Measurements from ENCODE around the gene C11orf97. TPM values are rescaled to one million over a fixed set of nuclear protein-coding genes. Genes with fewer than 3 reads are reported as not detected.

The C11orf97 gene
- total and polyA plus RNA-seq, 2 of the 8 experiments (the other 6 are each of a cell fraction or from before 2014, with no cell fraction given) = not detected

GRCh38 chr11:94493281-94494125 lies 18.8 kb upstream of the C11orf97 start, which contains the start of the genes ANKRD49 and MRE11:
TSS of gene ANKRD49 (plus strand) at chr11:94493984. CDS start at chr11:94496694, 2,710 bp downstream.
TSS of gene MRE11 (minus strand) at chr11:94493844. CDS start at chr11:94492801, 1,043 bp downstream.
- peak within 1 kb of the TSS; percentile 79 for H4K5ac ChIP-seq (ENCODE audit: insufficient read length, low read depth, low read length)
- peaks cover 0 to 1% (median 0%) of the 10 kb centered on the region in 4 experiments; a peak in 1 of 7 replicates for H3K27me3 ChIP-seq (replicated peaks in 1 of 4; ENCODE audit: control insufficient read depth in 3 of 4, extremely low read depth in 1 of 4, insufficient read depth in 3 of 4, low read length in 3 of 4)
- no peak within 1 kb of the TSS for H2BK15ac ChIP-seq (ENCODE audit: low read length)
- no peaks in the 10 kb centered on the region; a peak in 1 of 7 replicates for H3K4me1 ChIP-seq (replicated peaks in 1 of 4; ENCODE audit: control insufficient read depth in 3 of 4, insufficient read depth in 4 of 4, low read length in 3 of 4)
- no peak within 1 kb of the TSS for H4K91ac ChIP-seq (replicated peaks; ENCODE audit: insufficient read length, low read length)
- peak within 1 kb of the TSS; percentile 81; the same call in 1 of the 2 replicates for H3K18ac ChIP-seq (ENCODE audit: extremely low read depth, low read length)
- H3K79me1 ChIP-seq (ENCODE audit: low read depth, low read length) = no peaks in the 10 kb centered on the region; the same call in 1 of the 2 replicates
- CTCF ChIA-PET (ENCODE audit: partially characterized antibody) = interaction anchor here (0.5 to 1.0 kb wide), 5 partner anchors 26 to 675 kb away, joined by 3 to 5 read pairs (median 4); no protein-coding TSS in a partner anchor
- no peak within 1 kb of the TSS for H2BK20ac ChIP-seq (ENCODE audit: low read length)
- H4K8ac ChIP-seq (ENCODE audit: extremely low read depth, insufficient read depth, low read length) = peak within 1 kb of the TSS; percentile 96; the same call in 1 of the 2 replicates
- POLR2A ChIA-PET (ENCODE audit: partially characterized antibody) = interaction anchor here (0.6 to 1.6 kb wide), 13 partner anchors 12 to 357 kb away, joined by 3 to 7 read pairs (median 3); no protein-coding TSS in a partner anchor
- H3K23ac ChIP-seq (ENCODE audit: insufficient read length) = no peak within 1 kb of the TSS
- H2BK12ac ChIP-seq (ENCODE audit: low read depth, low read length) = peak within 1 kb of the TSS; percentile 41; the same call in 1 of the 2 replicates
- 1% methylated on average over 55 of the region's 55 CpGs; no CpG with 5 or more reads in 1 of the 2 experiments for WGBS, 2 experiments (ENCODE audit: extremely low coverage in 1 of 2, insufficient coverage in 1 of 2, insufficient read length in 1 of 2, insufficient replicate concordance in 2 of 2, low coverage in 1 of 2, low lambda C conversion rate in 2 of 2, missing lambda C conversion rate in 1 of 2)
- H2AK5ac ChIP-seq (ENCODE audit: low read depth, low read length) = no peak within 1 kb of the TSS
- FAIRE-seq = peak; percentile 93
- H3K9ac ChIP-seq (replicated peaks in 1 of 4; ENCODE audit: extremely low read depth in 1 of 4, low read depth in 3 of 4, low read length in 3 of 4) = peak within 1 kb of the TSS; percentile 77 to 94 (median 88)
- H3K14ac ChIP-seq (ENCODE audit: insufficient read length) = no peak within 1 kb of the TSS
- H4K20me1 ChIP-seq (replicated peaks in 1 of 2; ENCODE audit: control insufficient read depth in 1 of 2, insufficient read depth in 2 of 2, low read length in 2 of 2) = no peaks in the 10 kb centered on the region
- peak within 1 kb of the TSS; percentile 82 for H2BK5ac ChIP-seq (ENCODE audit: low read depth, low read length)
- no peaks in the 10 kb centered on the region for H3K23me2 ChIP-seq (ENCODE audit: low read depth, low read length)
- peak within 1 kb of the TSS; percentile 85 to 96 (median 90) for H3K4me3 ChIP-seq (ENCODE audit: extremely low read depth in 1 of 4, insufficient read depth in 2 of 4, low read depth in 3 of 4, low read length in 4 of 4)
- peak within 1 kb of the TSS; percentile 53 to 80 for H3K4me2 ChIP-seq (ENCODE audit: insufficient read depth in 1 of 2, low read depth in 2 of 2, low read length in 2 of 2)
- H3K9me3 ChIP-seq (ENCODE audit: insufficient read depth in 2 of 2, low read depth in 1 of 2, low read length in 1 of 2) = no peaks in the 10 kb centered on the region
- no peak within 1 kb of the TSS for H2BK120ac ChIP-seq (replicated peaks; ENCODE audit: low read depth, low read length)
- peak; percentile 95 to 96 for DNase-seq (ENCODE audit: low read depth in 1 of 2, low spot score in 2 of 2)
- H3K36me3 ChIP-seq (ENCODE audit: control insufficient read depth in 2 of 4, insufficient read depth in 4 of 4, low read length in 3 of 4) = peaks cover 8 to 39% (median 23%) of the 10 kb centered on the region in 4 experiments; a peak in 6 of 8 replicates
- H3K56ac ChIP-seq (replicated peaks; ENCODE audit: insufficient read length, low read depth, low read length) = no peak within 1 kb of the TSS
- H3K27ac ChIP-seq (ENCODE audit: low read depth, low read length) = peak within 1 kb of the TSS; percentile 88
- peaks cover 0 to 28% of the 10 kb centered on the region in 2 experiments; a peak in 2 of 4 replicates for H3K79me2 ChIP-seq (ENCODE audit: control insufficient read depth in 1 of 2, insufficient read depth in 2 of 2, low read length in 2 of 2)
- peak within 1 kb of the TSS; percentile 86 for H2AFZ ChIP-seq (ENCODE audit: low read length)
- no peak within 1 kb of the TSS for H3K4ac ChIP-seq (replicated peaks; ENCODE audit: insufficient read length, low read depth, low read length)
- no peak for TF ChIP-seq SRF (IDR thresholded peaks at IDR 0.05; ENCODE audit: low read depth, low read length)
- TF ChIP-seq BCL11A (IDR thresholded peaks at IDR 0.05; ENCODE audit: low read depth in 2 of 2, low read length in 2 of 2) = no peak
- TF ChIP-seq SIRT6 (IDR thresholded peaks at IDR 0.05; ENCODE audit: low read length) = no peak
- TF ChIP-seq RNF2 (IDR thresholded peaks at IDR 0.05; ENCODE audit: borderline replicate concordance, low read depth, low read length, missing control alignments, poor library complexity, severe bottlenecking) = no peak
- no peak for TF ChIP-seq ZNF274 (IDR thresholded peaks at IDR 0.05; ENCODE audit: borderline replicate concordance, extremely low read depth, low read length)
- 0 out of 2 replicates have a peak, but pooled peaks have one; percentile 47 for TF ChIP-seq TBP (IDR thresholded peaks at IDR 0.05; ENCODE audit: low read depth, low read length)
- no peak for TF ChIP-seq MAFK (IDR thresholded peaks at IDR 0.05; ENCODE audit: low read depth, low read length)
- peak; percentile 51 for TF ChIP-seq POLR2AphosphoS5 (IDR thresholded peaks at IDR 0.05; ENCODE audit: low read depth, low read length)
- no peak for TF ChIP-seq CBX8 (IDR thresholded peaks at IDR 0.05; ENCODE audit: borderline replicate concordance, low read depth, low read length)
- TF ChIP-seq SAP30 (IDR thresholded peaks at IDR 0.05; ENCODE audit: insufficient read depth, insufficient replicate concordance, low read length) = no peak
- peak; percentile 71 for TF ChIP-seq BRCA1 (IDR thresholded peaks at IDR 0.05; ENCODE audit: low read depth, low read length)

Data from H1 (cell line).